HG03060 (cell line): ENCODE data around the gene C10orf90.
"Not testable (repeated sequence)": the region's sequence is repeated elsewhere in the genome, so short reads cannot be mapped to it uniquely, and the experiment has no call there.

Source experiments
- ATAC-seq: cut with Tn5 transposase; IDR thresholded peaks from one replicate; pipeline ENCODE4 v1.9.1; 2021; ENCODE audit warnings: low read depth, moderate number of reproducible peaks; ENCODE audit not compliant: unreplicated experiment

The C10orf90 gene

GRCh38 chr10:126379166-126379565 is 291.3 kb downstream of the C10orf90 start:
- not testable (repeated sequence) for ATAC-seq

DNA sequence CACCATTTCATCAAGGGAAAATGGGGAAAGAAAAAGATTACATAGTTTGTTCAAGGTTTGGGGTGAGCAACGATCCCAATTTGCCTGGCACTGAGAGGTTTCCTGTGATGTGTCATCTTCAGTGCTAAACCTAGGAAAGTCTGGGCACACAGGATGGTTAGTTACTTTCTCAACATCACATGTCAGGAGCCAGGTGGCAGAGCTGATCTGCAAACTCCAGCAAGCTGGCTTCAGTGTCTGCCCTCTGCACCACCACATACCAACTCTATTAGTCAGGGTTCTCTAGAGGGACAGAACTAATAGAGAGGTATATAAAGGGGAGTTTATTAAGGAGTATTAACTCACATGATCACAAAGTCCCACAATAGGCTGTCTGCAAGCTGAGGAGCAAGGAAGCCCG is 293.5 kb downstream of the C10orf90 start:
- no peak for ATAC-seq

DNA sequence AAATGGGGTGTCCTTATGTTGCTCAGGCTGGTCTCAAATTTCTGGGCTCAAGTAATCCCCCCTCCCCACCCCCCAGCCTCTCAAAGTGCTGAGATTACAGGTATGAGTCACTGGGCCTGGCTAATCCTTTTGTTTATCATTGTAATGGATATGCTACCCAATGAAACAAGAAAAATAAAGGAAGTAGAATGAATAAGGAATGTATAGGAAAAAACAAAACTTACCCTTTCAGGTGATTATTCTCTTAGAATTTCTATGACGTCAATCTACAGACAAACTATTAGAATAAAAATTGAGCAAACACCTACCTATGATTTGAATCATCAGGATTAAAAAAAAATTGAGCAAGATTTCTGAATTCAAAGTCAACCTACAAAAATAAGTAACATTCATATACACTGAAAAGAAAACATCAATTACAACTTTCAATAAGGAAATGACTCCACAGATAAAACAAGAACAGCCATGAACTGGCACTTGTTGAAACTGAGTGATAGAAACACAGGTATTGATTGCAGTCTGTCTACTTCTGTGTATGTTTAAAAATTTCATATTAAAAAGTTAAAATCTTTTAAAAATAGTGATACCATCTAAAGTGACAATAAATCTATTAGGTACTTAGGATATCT is 294.5 kb downstream of the C10orf90 start:
- no peak for ATAC-seq

- ATAC-seq, result no peak
Observed at GRCh38 chr10:126375299-126375698, 295.2 kb downstream of the C10orf90 start.
